Right atrium auricular region (tissue), 2 donors: ENCODE measurements around the gene ACADVL. TPM values are rescaled to one million over a fixed set of nuclear protein-coding genes. Genes with fewer than 3 reads are reported as not detected.
"Not testable (repeated sequence)": the region's sequence is repeated elsewhere in the genome, so short reads cannot be mapped to it uniquely, and the experiment has no call there.

Source experiments
- DNase-seq: peaks from one replicate; pipeline ENCODE4 v3.0.0-alpha.2; 2019; ENCODE audit warnings: low spot score
- H3K27ac ChIP-seq, 2 donors: fragments of 200-600 bp; sonication (generic); 1 replicate in 1 of 2; 2 replicates in 1 of 2; pipeline ENCODE4 v1.5.1; 2016 to 2019
- H3K27me3 ChIP-seq, 2 donors: fragments of 200-600 bp; sonication (generic); one replicate each; pipeline versions ENCODE4 v1.5.1 to v1.6.0; 2017 to 2019
- H3K36me3 ChIP-seq: fragments of 200-600 bp; sonication (generic); one replicate; pipeline ENCODE4 v1.5.1; 2016
- H3K4me1 ChIP-seq, 2 donors: fragments of 200-600 bp; sonication (generic); one replicate each; pipeline versions ENCODE4 v1.5.1 to v1.6.0; 2017 to 2019
- H3K4me3 ChIP-seq, 2 donors: fragments of 200-600 bp; sonication (generic); 1 replicate in 1 of 2; 2 replicates in 1 of 2; pipeline ENCODE4 v1.5.1; 2017 to 2019; ENCODE audit warnings: mild to moderate bottlenecking in 1 of 2, moderate library complexity in 1 of 2
- H3K9me3 ChIP-seq, 2 donors: fragments of 200-600 bp; sonication (generic); one replicate each; pipeline ENCODE4 v1.5.1; 2019
- CTCF ChIP-seq, 2 donors: fragments of 200-600 bp; sonication (generic); IDR thresholded peaks; one replicate each; pipeline ENCODE4 v1.5.1; 2019; ENCODE audit warnings: antibody characterized with exemption in 2 of 2
- total RNA-seq, 2 donors: library from RNA; depleted of rRNA; stranded (reverse); fragments of >200 nt; gene quantifications; one replicate each; pipeline ENCODE4 v1.1.0, GENCODE V29; 2016

ACADVL gene
- total RNA-seq = 100 to 1,000 TPM; 695 to 758 TPM

DNA sequence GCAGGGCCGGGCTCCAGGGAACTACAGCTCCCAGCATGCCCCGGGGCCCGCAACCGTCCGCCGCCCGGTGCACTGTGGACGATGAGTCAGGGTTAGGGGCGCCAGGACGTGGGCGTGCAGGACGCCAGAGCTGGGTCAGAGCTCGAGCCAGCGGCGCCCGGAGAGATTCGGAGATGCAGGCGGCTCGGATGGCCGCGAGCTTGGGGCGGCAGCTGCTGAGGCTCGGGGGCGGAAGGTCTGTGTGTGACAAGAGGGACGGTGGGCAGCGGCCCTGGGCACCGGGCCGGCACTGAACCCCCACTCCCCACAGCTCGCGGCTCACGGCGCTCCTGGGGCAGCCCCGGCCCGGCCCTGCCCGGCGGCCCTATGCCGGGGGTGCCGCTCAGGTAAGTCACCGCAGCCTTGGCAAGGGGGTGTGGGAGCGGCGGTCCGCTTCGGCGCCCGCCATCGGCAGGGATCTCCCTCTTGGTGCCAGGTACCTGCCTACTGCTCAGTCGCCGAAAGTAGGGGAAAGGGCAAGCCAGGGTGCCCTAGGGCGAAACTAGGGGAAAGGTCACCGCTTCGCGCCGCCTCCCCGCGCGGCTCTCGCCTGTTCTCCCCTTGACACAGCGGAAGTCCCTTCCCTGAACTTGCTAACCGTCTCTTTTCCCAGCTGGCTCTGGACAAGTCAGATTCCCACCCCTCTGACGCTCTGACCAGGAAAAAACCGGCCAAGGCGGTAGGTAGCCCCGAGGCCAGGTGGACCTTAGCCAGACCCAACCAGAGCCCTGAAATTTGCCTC is at the start of gene ACADVL, which contains the start of gene DLG4:
Gene ACADVL, plus strand, starts transcription at position 127 of the 781 bp plus-strand sequence. Its CDS starts 47 bp downstream, at position 174.
Gene DLG4, minus strand, starts transcription at position 25 of the 781 bp plus-strand sequence.
- Histone ChIP-seq H3K27ac (peak within 1 kb of the TSS; percentile 97), H3K36me3 (peaks cover 41% of the 10 kb centered on the region), H3K4me3 (peak within 1 kb of the TSS; percentile 91), H3K4me1 (peaks cover 0 to 80% of the 10 kb centered on the region in 2 donors), H3K27me3 (no peaks in the 10 kb centered on the region), H3K9me3 (no peaks in the 10 kb centered on the region)
- peak; percentile 97 for DNase-seq
- no peak for TF ChIP-seq CTCF (IDR thresholded peaks at IDR 0.05)

- H3K36me3 ChIP-seq, DNase-seq, H3K27ac ChIP-seq, H3K4me3 ChIP-seq, H3K27me3 ChIP-seq: not testable (repeated sequence)
- Histone ChIP-seq H3K9me3 (peaks cover 0 to 15% of the 10 kb centered on the region in 2 donors), H3K4me1 (peaks cover 0 to 14% of the 10 kb centered on the region in 2 donors)
Observed at GRCh38 chr17:7172522-7173191, 47.1 kb upstream of the ACADVL start.

- H3K27ac ChIP-seq = no peak overlapping the region
- H3K4me3 ChIP-seq = no peak overlapping the region
- DNase-seq = no peak
- no peaks in the 10 kb centered on the region for H3K36me3 ChIP-seq
- TF ChIP-seq CTCF (IDR thresholded peaks at IDR 0.05) = peak in 1 of 2 donors; percentile 24
- no peaks in the 10 kb centered on the region for H3K27me3 ChIP-seq
- peaks cover 0 to 15% of the 10 kb centered on the region in 2 donors for H3K9me3 ChIP-seq
- peaks cover 0 to 21% of the 10 kb centered on the region in 2 donors for H3K4me1 ChIP-seq
Observed at GRCh38 chr17:7173687-7174602, 45.8 kb upstream of the ACADVL start.

DNA sequence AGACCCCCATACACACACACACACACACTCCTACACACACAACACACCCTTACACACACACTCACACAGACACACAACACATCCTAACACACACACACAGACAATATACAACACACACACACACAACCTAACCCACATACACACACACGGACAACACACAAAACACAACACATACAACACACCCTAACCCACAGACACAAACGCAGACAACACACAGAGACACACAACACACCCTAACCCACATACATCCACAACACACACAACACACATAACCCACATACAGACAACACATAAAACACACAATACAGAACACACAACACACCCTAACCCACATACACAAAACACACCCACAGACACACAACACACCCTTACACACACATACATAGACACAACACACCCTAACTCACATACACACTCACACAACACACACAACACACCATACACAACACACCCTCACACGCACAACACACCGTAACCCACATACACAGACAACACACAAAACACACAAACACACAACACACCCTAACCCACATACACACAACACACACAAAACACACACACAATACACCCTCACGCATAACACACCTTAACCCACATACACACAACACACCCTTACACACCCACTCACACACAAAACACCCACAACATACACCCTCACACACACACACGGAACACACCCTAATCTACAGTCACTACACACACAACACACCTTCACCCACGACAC is 45.0 kb upstream of the ACADVL start:
- Histone ChIP-seq H3K27me3 (no peaks in the 10 kb centered on the region), H3K4me1 (peaks cover 0 to 21% of the 10 kb centered on the region in 2 donors), H3K4me3 (no peak overlapping the region), H3K36me3 (no peaks in the 10 kb centered on the region), H3K9me3 (peaks cover 0 to 11% of the 10 kb centered on the region in 2 donors), H3K27ac (no peak overlapping the region)
- TF ChIP-seq CTCF (IDR thresholded peaks at IDR 0.05) = no peak
- DNase-seq = no peak

- Histone ChIP-seq H3K36me3 (no peaks in the 10 kb centered on the region), H3K4me1 (peaks cover 0 to 21% of the 10 kb centered on the region in 2 donors), H3K27ac (no peak overlapping the region), H3K4me3 (no peak overlapping the region), H3K9me3 (peaks cover 0 to 6% of the 10 kb centered on the region in 2 donors), H3K27me3 (no peaks in the 10 kb centered on the region)
- DNase-seq = no peak
- no peak for TF ChIP-seq CTCF (IDR thresholded peaks at IDR 0.05)
Observed at GRCh38 chr17:7175330-7175733, 44.4 kb upstream of the ACADVL start.
